GM12878 (cell line): ENCODE results near the gene ZNF235.

ENCODE experiments used
- CHD1 ChIP-seq: IDR thresholded peaks from 2 replicates; pipeline ENCODE4 v1.6.1; 2012; ENCODE audit warnings: low read depth, low read length, improper control_type of control experiment
- CTCF ChIP-seq, 3 experiments: IDR thresholded peaks in 2 of 3; conservative IDR thresholded peaks in 1 of 3; 2 replicates each; pipeline ENCODE4 v1.5.1; 2011; ENCODE audit warnings: low read depth in 3 of 3, low read length in 3 of 3, mild to moderate bottlenecking in 3 of 3, control low read depth in 2 of 3, moderate library complexity in 2 of 3, inconsistent platforms in 1 of 3, mixed read lengths in 1 of 3; ENCODE audit not compliant: control insufficient read depth in 2 of 3, insufficient read depth in 1 of 3; ENCODE audit errors: extremely low read depth in 1 of 3
- RAD21 ChIP-seq: IDR thresholded peaks from 2 replicates; pipeline ENCODE4 v1.6.1; 2011; ENCODE audit warnings: mild to moderate bottlenecking, low read depth, low read length, moderate library complexity; ENCODE audit not compliant: insufficient read depth

- TF ChIP-seq RAD21 (no peak), CTCF (IDR thresholded peaks at IDR 0.05 in 2 of 3, conservative IDR thresholded peaks at IDR 0.05 in 1 of 3; ENCODE audit: control insufficient read depth in 2 of 3, extremely low read depth in 1 of 3, insufficient read depth in 1 of 3, low read depth in 3 of 3, low read length in 3 of 3) (no peak), CHD1 (no peak)
These were observed at the start of gene ZNF235 for GRCh38 chr19:44304659-44305193.
